Panc1 (cell line): ENCODE results near the gene ELK3. TPM values are rescaled to one million over a fixed set of nuclear protein-coding genes. Genes with fewer than 3 reads are reported as not detected.

ENCODE experiments used
- ATAC-seq: fragments of 200-7000 bp; cut with Tn5 transposase; 2 replicates; pipeline ENCODE4 v1.9.1; 2020; ENCODE audit warnings: mild to moderate bottlenecking, moderate library complexity
- BruUV-seq: library from RNA; stranded (reverse); fragments of 400-500 nt; replicated peaks from 2 replicates; lab custom pipeline; 2021; lab: Mats Ljungman, UMichigan
- CTCF ChIA-PET: fragments of 300-600 bp; sonication (Branson Sonifier 250); formaldehyde crosslinking; loops from one replicate; lab custom pipeline; 2022; ENCODE audit warnings: antibody characterized with exemption; lab: Charles Lee
- POLR2A ChIA-PET: fragments of 300-600 bp; sonication (Branson Sonifier 250); formaldehyde crosslinking; loops from one replicate; lab custom pipeline; 2022; ENCODE audit warnings: antibody characterized with exemption; lab: Charles Lee
- DNase-seq: peaks from one replicate; pipeline ENCODE4 v3.0.0-alpha.2; 2010; ENCODE audit warnings: low read depth, low spot score
- H3K27ac ChIP-seq: 2 replicates; pipeline ENCODE4 v1.5.1; 2011; ENCODE audit warnings: mild to moderate bottlenecking, low read length, inconsistent platforms
- H3K27me3 ChIP-seq: fragments of 200-500 bp; sonication (Bioruptor generic); 2 replicates; pipeline ENCODE4 v1.6.0; 2014; ENCODE audit warnings: low read length, inconsistent platforms; ENCODE audit not compliant: control insufficient read depth, insufficient read depth
- H3K36me3 ChIP-seq: fragments of 200-500 bp; sonication (Bioruptor generic); 2 replicates; pipeline ENCODE4 v1.5.1; 2014; ENCODE audit warnings: inconsistent platforms, mild to moderate bottlenecking, low read length, moderate library complexity; ENCODE audit not compliant: control insufficient read depth, insufficient read depth
- H3K4me1 ChIP-seq: 2 replicates; pipeline ENCODE4 v1.5.1; 2011; ENCODE audit warnings: inconsistent platforms, mild to moderate bottlenecking, low read length, moderate library complexity; ENCODE audit not compliant: control insufficient read depth, insufficient read depth
- H3K4me3 ChIP-seq, 2 experiments: 2 replicates each; pipeline ENCODE4 v1.5.1; 2011 to 2012; ENCODE audit warnings: low read depth in 2 of 2, low read length in 2 of 2, mild to moderate bottlenecking in 2 of 2, inconsistent platforms in 1 of 2, moderate library complexity in 1 of 2
- H3K9me3 ChIP-seq: fragments of 200-500 bp; sonication (Bioruptor generic); 2 replicates; pipeline ENCODE4 v1.5.1; 2014; ENCODE audit warnings: low read depth, mild to moderate bottlenecking, inconsistent platforms, low read length, moderate library complexity; ENCODE audit not compliant: control insufficient read depth, insufficient read depth
- CTCF ChIP-seq: fragments of 450-650 bp; IDR thresholded peaks from 2 replicates; pipeline ENCODE4 v1.5.1; 2017; ENCODE audit warnings: mild to moderate bottlenecking
- POLR2AphosphoS5 ChIP-seq: IDR thresholded peaks from 2 replicates; pipeline ENCODE4 v1.6.1; 2012; ENCODE audit warnings: mild to moderate bottlenecking, low read depth, low read length, moderate library complexity
- REST ChIP-seq, 2 experiments: IDR thresholded peaks; 2 replicates each; pipeline ENCODE4 v1.6.1; 2011 to 2012; ENCODE audit warnings: low read depth in 2 of 2, control low read depth in 1 of 2, low read length in 1 of 2, mild to moderate bottlenecking in 1 of 2, moderate library complexity in 1 of 2; ENCODE audit not compliant: insufficient read depth in 1 of 2
- SIN3A ChIP-seq: IDR thresholded peaks from 2 replicates; pipeline ENCODE4 v1.6.1; 2012; ENCODE audit warnings: low read depth, mild to moderate bottlenecking, low read length, moderate library complexity, borderline replicate concordance; ENCODE audit not compliant: insufficient read depth
- TCF7L2 ChIP-seq: IDR thresholded peaks from 2 replicates; pipeline ENCODE4 v1.6.1; 2011; ENCODE audit warnings: mild to moderate bottlenecking, low read depth, low read length, inconsistent platforms
- in situ Hi-C: cut with HindIII; loops from 2 replicates; pipeline ENCODE4 v1.10.0; 2016; ENCODE audit warnings: low sequenced_read_pairs, low pct_unique_long_range_greater_than_20kb
- intact Hi-C: fragments of 100-400 bp; cut with micrococcal nuclease; formaldehyde crosslinking; loops from one replicate; pipeline ENCODE4 v1.10.0; 2022; ENCODE audit not compliant: unreplicated experiment
- total RNA-seq: library from RNA; stranded (reverse); gene quantifications from one replicate; pipeline ENCODE4 v1.2.1, GENCODE V29; 2021; ENCODE audit not compliant: unreplicated experiment

The ELK3 gene
- total RNA-seq, 1 experiment from 2014 or later = 25.1 TPM

DNA sequence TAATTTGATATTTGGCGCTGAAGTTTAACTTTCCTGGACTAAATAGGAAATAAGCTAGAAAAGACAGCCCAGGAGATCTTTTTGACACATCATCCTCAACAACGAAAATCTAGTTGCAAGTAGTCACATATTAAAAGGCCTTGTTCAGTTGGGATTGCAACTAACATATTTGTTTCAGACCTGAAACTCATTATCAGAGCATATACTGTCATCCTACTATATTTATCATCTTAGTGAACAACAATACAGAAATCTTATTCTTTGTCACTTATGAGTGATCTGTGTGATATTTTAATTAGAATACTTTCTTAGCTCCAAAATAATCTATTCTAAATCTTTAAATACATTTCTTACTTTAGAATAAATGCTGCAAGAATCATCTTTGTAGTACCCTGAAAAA, 72.1 kb downstream of the ELK3 start:
- TF ChIP-seq TCF7L2 = no peak
- no peak for TF ChIP-seq SIN3A
- no peak for TF ChIP-seq CTCF
- TF ChIP-seq POLR2AphosphoS5 = no peak
- TF ChIP-seq REST (IDR thresholded peaks at IDR 0.05; ENCODE audit: insufficient read depth in 1 of 2, low read depth in 2 of 2, low read length in 1 of 2) = no peak
- ChIA-PET CTCF (no interaction called here), POLR2A (interaction anchor here (0.6 kb wide), 1 partner anchor 762 kb away, joined by 3 read pairs; no protein-coding TSS in a partner anchor)
- DNase-seq (no peak), ATAC-seq (no peak)
- Histone ChIP-seq H3K9me3 (no peaks in the 10 kb centered on the region), H3K36me3 (peaks cover 7% of the 10 kb centered on the region), H3K4me3 (no peak overlapping the region), H3K27me3 (no peaks in the 10 kb centered on the region), H3K27ac (no peak overlapping the region), H3K4me1 (no peaks in the 10 kb centered on the region)
- intact Hi-C loops = no loop called here
- no TSS peak for BruUV-seq
- in situ Hi-C loops = no loop called here

DNA sequence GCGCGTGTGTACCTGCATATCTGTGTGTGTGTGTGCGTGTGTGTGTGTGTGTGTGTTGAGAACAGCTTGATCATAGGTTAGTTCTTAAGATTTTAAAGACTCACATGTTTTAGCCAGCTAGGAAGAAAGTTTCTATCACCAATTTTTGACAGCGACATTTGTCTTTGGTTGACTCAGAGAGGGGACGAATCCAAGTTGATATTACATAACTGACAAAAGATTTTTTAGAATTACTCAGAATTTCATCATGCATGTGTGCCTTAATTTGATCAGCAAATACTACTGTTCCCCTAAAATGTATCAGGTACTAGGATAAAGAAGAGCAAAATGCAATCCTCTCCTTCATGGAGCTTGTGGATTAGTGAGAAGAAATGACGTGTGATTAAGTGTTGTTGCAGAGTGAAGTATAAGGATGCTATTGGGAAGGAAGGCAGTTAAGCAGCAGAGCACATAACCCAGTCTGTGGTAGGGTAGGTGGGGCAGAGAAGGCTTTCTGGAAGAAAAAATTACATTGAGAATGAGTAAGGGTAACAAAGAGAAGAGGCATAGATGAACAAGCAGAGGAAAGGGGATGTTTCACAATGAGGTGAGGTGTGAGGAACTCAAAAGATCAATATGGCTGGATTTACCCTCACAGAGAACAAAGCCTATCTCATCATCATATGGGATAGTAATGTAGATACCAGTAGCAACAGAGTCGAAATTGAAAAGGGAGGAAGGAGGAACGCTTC, 77.5 kb downstream of the ELK3 start:
- CTCF ChIA-PET = no interaction called here
- Histone ChIP-seq H3K27ac (no peak overlapping the region), H3K36me3 (peaks cover 3% of the 10 kb centered on the region), H3K27me3 (no peaks in the 10 kb centered on the region), H3K4me3 (no peak overlapping the region), H3K4me1 (no peaks in the 10 kb centered on the region), H3K9me3 (no peaks in the 10 kb centered on the region)
- ATAC-seq (no peak), DNase-seq (no peak)
- POLR2A ChIA-PET = no interaction called here
- intact Hi-C loops (loop anchor here (10.0 kb wide), 1 partner anchor 243 kb away; no protein-coding TSS in a partner anchor), in situ Hi-C loops (no loop called here)
- no TSS peak for BruUV-seq
- no peak for TF ChIP-seq POLR2AphosphoS5
- no peak for TF ChIP-seq TCF7L2
- TF ChIP-seq CTCF = no peak
- no peak for TF ChIP-seq SIN3A
- no peak for TF ChIP-seq REST (IDR thresholded peaks at IDR 0.05; ENCODE audit: insufficient read depth in 1 of 2, low read depth in 2 of 2, low read length in 1 of 2)
